H9 (cell line): ENCODE results near the gene FYCO1. TPM values are rescaled to one million over a fixed set of nuclear protein-coding genes. Genes with fewer than 3 reads are reported as not detected.

Experiments used
- DNase-seq: peaks from one replicate; pipeline ENCODE4 v3.0.0-alpha.2; 2017
- H2AFZ ChIP-seq: one replicate; pipeline ENCODE4 v1.6.1; 2013; ENCODE audit warnings: mild to moderate bottlenecking, low read length, control low read depth, moderate library complexity
- H2AK5ac ChIP-seq: 2 replicates; pipeline ENCODE4 v1.6.1; 2013; ENCODE audit warnings: low read length, control low read depth, mixed read lengths; ENCODE audit not compliant: insufficient read length
- H2BK120ac ChIP-seq: one replicate; pipeline ENCODE4 v1.6.1; 2013; ENCODE audit warnings: low read depth, mild to moderate bottlenecking, low read length, control low read depth, inconsistent platforms; ENCODE audit not compliant: poor library complexity, severe bottlenecking
- H2BK12ac ChIP-seq: 2 replicates; pipeline ENCODE4 v1.6.1; 2013; ENCODE audit warnings: low read length, control low read depth, mixed read lengths, low read depth; ENCODE audit not compliant: insufficient read length
- H2BK15ac ChIP-seq: 2 replicates; pipeline ENCODE4 v1.6.1; 2013; ENCODE audit warnings: low read depth, low read length, control low read depth
- H2BK20ac ChIP-seq: one replicate; pipeline ENCODE4 v1.6.1; 2013; ENCODE audit warnings: low read depth, mild to moderate bottlenecking, low read length, control low read depth, inconsistent platforms; ENCODE audit not compliant: poor library complexity, severe bottlenecking
- H2BK5ac ChIP-seq: 2 replicates; pipeline ENCODE4 v1.6.1; 2013; ENCODE audit warnings: low read length, control low read depth, mixed read lengths; ENCODE audit not compliant: insufficient read length
- H3K14ac ChIP-seq: 2 replicates; pipeline ENCODE4 v1.6.1; 2013; ENCODE audit warnings: low read length, control low read depth; ENCODE audit not compliant: insufficient read depth
- H3K18ac ChIP-seq: 2 replicates; pipeline ENCODE4 v1.6.1; 2013; ENCODE audit warnings: low read depth, mild to moderate bottlenecking, mixed read lengths, low read length, control low read depth; ENCODE audit not compliant: insufficient read length
- H3K23ac ChIP-seq: 2 replicates; pipeline ENCODE4 v1.6.1; 2013; ENCODE audit warnings: low read length, control low read depth, mixed read lengths, low read depth; ENCODE audit not compliant: insufficient read length
- H3K23me2 ChIP-seq: 2 replicates; pipeline ENCODE4 v1.6.1; 2013; ENCODE audit warnings: low read depth, mild to moderate bottlenecking, mixed read lengths, low read length, control low read depth; ENCODE audit not compliant: insufficient read length, poor library complexity, severe bottlenecking
- H3K27ac ChIP-seq: 2 replicates; pipeline ENCODE4 v1.5.1; 2013; ENCODE audit warnings: low read length, control low read depth, mixed read lengths, low read depth; ENCODE audit not compliant: insufficient read length
- H3K27me3 ChIP-seq: 2 replicates; pipeline ENCODE4 v1.6.1; 2013; ENCODE audit warnings: low read length, control low read depth, inconsistent platforms; ENCODE audit not compliant: insufficient read depth
- H3K4ac ChIP-seq: 2 replicates; pipeline ENCODE4 v1.6.1; 2013; ENCODE audit warnings: low read depth, mild to moderate bottlenecking, control low read depth, inconsistent platforms, low read length, moderate library complexity
- H3K4me1 ChIP-seq: 2 replicates; pipeline ENCODE4 v1.6.1; 2013; ENCODE audit warnings: low read length, control low read depth, inconsistent platforms; ENCODE audit not compliant: insufficient read depth
- H3K4me2 ChIP-seq: 2 replicates; pipeline ENCODE4 v1.6.1; 2013; ENCODE audit warnings: low read length, control low read depth, mixed read lengths; ENCODE audit not compliant: insufficient read length, insufficient read depth
- H3K56ac ChIP-seq: 2 replicates; pipeline ENCODE4 v1.6.1; 2013; ENCODE audit warnings: low read depth, mild to moderate bottlenecking, mixed read lengths, low read length, control low read depth; ENCODE audit not compliant: insufficient read length
- H3K79me1 ChIP-seq: 2 replicates; pipeline ENCODE4 v1.6.1; 2013; ENCODE audit warnings: low read depth, mild to moderate bottlenecking, moderate library complexity, low read length, control low read depth, inconsistent platforms; ENCODE audit not compliant: insufficient read depth, poor library complexity, severe bottlenecking
- H3K79me2 ChIP-seq: 2 replicates; pipeline ENCODE4 v1.6.1; 2013; ENCODE audit warnings: low read length, control low read depth, inconsistent platforms; ENCODE audit not compliant: insufficient read depth
- H3K9ac ChIP-seq: 2 replicates; pipeline ENCODE4 v1.6.1; 2013; ENCODE audit warnings: low read length, control low read depth, mixed read lengths; ENCODE audit not compliant: insufficient read length; ENCODE audit errors: extremely low read depth
- H3K9me3 ChIP-seq: one replicate; pipeline ENCODE4 v1.6.1; 2013; ENCODE audit warnings: low read depth, low read length, inconsistent platforms; ENCODE audit not compliant: control insufficient read depth
- H3T11ph ChIP-seq: one replicate; pipeline ENCODE4 v1.6.1; 2013; ENCODE audit warnings: mild to moderate bottlenecking, low read length, control low read depth, inconsistent platforms
- H4K20me1 ChIP-seq: one replicate; pipeline ENCODE4 v1.6.1; 2013; ENCODE audit not compliant: control insufficient read depth, insufficient read length, insufficient read depth
- H4K5ac ChIP-seq: 2 replicates; pipeline ENCODE4 v1.6.1; 2013; ENCODE audit warnings: low read depth, mild to moderate bottlenecking, mixed read lengths, low read length, control low read depth; ENCODE audit not compliant: insufficient read length
- H4K8ac ChIP-seq: replicated peaks from 2 replicates; pipeline ENCODE4 v1.6.1; 2013; ENCODE audit warnings: low read length, control low read depth, mixed read lengths, low read depth; ENCODE audit not compliant: insufficient read length
- H4K91ac ChIP-seq: 2 replicates; pipeline ENCODE4 v1.6.1; 2013; ENCODE audit warnings: low read depth, mild to moderate bottlenecking, moderate library complexity, mixed read lengths, low read length, control low read depth; ENCODE audit not compliant: insufficient read length
- H3K27ac Mint-ChIP-seq, 3 experiments: 2 replicates in 2 of 3; 3 replicates in 1 of 3; pipeline ENCODE4 v1.8.0; 2020 to 2021; ENCODE audit warnings: mixed read lengths in 3 of 3, mild to moderate bottlenecking in 1 of 3, moderate library complexity in 1 of 3
- H3K27me3 Mint-ChIP-seq: 2 replicates; pipeline ENCODE4 v1.8.0; 2021; ENCODE audit warnings: low read depth, mild to moderate bottlenecking, moderate library complexity, mixed read lengths
- H3K36me3 Mint-ChIP-seq, 3 experiments: 2 replicates in 2 of 3; 3 replicates in 1 of 3; pipeline ENCODE4 v1.8.0; 2020 to 2021; ENCODE audit warnings: low read depth in 3 of 3, mixed read lengths in 3 of 3; ENCODE audit not compliant: insufficient read depth in 1 of 3
- H3K4me1 Mint-ChIP-seq, 2 experiments: 2 replicates each; pipeline ENCODE4 v1.8.0; 2020; ENCODE audit warnings: mixed read lengths in 2 of 2
- H3K4me3 Mint-ChIP-seq, 2 experiments: 2 replicates in 1 of 2; 3 replicates in 1 of 2; pipeline ENCODE4 v1.8.0; 2020 to 2021; ENCODE audit warnings: mild to moderate bottlenecking in 2 of 2, mixed read lengths in 2 of 2, moderate library complexity in 1 of 2
- H3K9me3 Mint-ChIP-seq, 2 experiments: 2 replicates in 1 of 2; 3 replicates in 1 of 2; pipeline ENCODE4 v1.8.0; 2020; ENCODE audit warnings: mild to moderate bottlenecking in 2 of 2, mixed read lengths in 2 of 2, moderate library complexity in 1 of 2
- CTCF ChIP-seq: fragments of 200-600 bp; sonication (generic); conservative IDR thresholded peaks from 3 replicates; pipeline ENCODE4 v1.8.0; 2021; ENCODE audit warnings: antibody characterized with exemption, mild to moderate bottlenecking
- WGBS: extraction: QIAGEN DNeasy Blood & Tissue Kit; methylation state at CpG from one replicate; pipeline ENCODE4 v1.1.7; 2013; ENCODE audit warnings: missing lambda C conversion rate, low lambda C conversion rate, mixed read lengths; ENCODE audit not compliant: insufficient read length; ENCODE audit errors: extremely low coverage; 5-methylcytosine and 5-hydroxymethylcytosine counted together
- total RNA-seq: library from RNA; stranded (reverse); gene quantifications from 2 replicates; pipeline ENCODE4 v1.2.1, GENCODE V29; 2021

FYCO1 gene
- total RNA-seq, 1 experiment from 2014 or later = 10.4 TPM

DNA sequence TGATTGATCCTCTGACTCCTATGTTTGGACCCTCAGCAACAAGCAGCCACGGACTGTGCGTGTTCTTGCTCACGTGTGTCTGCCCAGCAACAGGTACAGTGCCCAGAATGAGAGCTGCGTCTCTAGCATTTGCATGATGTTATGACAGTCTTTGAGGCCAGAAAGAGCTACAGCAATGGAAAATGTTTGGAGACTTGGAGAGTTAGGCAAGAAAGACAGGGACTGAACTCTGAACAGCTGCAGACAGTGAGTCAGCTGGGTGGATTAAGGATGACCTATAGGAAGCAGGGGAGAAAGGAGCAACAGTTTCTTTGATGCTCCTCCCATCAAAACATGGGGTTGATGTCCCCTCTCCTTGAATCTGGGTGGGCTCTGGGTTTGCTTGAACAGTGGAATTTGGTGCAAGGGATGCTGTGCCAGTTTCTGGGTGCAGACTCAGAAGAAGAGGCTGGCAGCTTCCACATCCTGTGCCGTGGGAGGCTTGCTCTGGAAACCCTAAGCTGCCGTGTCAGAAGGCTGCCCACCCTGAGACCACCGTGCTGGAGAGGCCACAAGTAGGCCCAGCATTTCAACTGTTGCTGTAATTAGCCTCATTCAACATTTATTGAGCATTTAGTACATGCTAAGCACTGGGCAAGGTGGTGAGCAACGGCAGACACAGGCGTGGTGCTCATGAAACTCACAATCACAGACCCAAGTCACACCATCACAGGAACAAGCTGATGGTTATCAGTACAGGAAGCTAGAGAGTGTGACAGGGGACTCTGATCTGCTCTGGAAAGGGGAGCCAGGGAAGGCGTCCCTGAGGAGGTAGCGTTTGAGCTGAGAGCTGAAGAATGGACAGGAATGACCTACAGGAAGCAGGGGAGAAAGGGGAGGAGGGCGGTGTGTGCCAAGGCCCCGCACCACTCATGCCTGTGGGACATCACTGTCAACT is 87.6 kb downstream of the FYCO1 start:
- H2AFZ ChIP-seq = no peak overlapping the region

More for the DNA sequence above, 87.6 kb downstream of the FYCO1 start:
- Mint-ChIP-seq H3K9me3 (no peaks in the 10 kb centered on the region), H3K27ac (no peak overlapping the region; a peak in 1 of 7 replicates), H3K36me3 (no peaks in the 10 kb centered on the region; a peak in 1 of 7 replicates), H3K4me1 (peaks cover 0 to 2% of the 10 kb centered on the region in 2 experiments; a peak in 1 of 4 replicates), H3K27me3 (peaks cover 6% of the 10 kb centered on the region), H3K4me3 (no peak overlapping the region)
- no peak overlapping the region for H2BK120ac ChIP-seq
- H3K23me2 ChIP-seq = no peaks in the 10 kb centered on the region
- no peak overlapping the region for H3K9ac ChIP-seq
- no peaks in the 10 kb centered on the region for H3K27me3 ChIP-seq
- no peaks in the 10 kb centered on the region for H4K20me1 ChIP-seq
- no peak overlapping the region for H2BK15ac ChIP-seq
- TF ChIP-seq CTCF = no peak
- H3K4me1 ChIP-seq = no peaks in the 10 kb centered on the region
- H3K79me2 ChIP-seq = no peaks in the 10 kb centered on the region
- H2BK5ac ChIP-seq = no peak overlapping the region
- no peak overlapping the region for H3T11ph ChIP-seq
- H3K56ac ChIP-seq = no peak overlapping the region
- no peak overlapping the region for H3K27ac ChIP-seq
- no peak overlapping the region for H3K4me2 ChIP-seq
- H4K5ac ChIP-seq = no peak overlapping the region
- no peaks in the 10 kb centered on the region for H3K9me3 ChIP-seq
- no peak overlapping the region for H2AK5ac ChIP-seq
- no peak overlapping the region for H3K23ac ChIP-seq
- no peak overlapping the region for H2BK12ac ChIP-seq
- H2BK20ac ChIP-seq = no peak overlapping the region
- H3K4ac ChIP-seq = no peak overlapping the region
- H3K79me1 ChIP-seq = no peaks in the 10 kb centered on the region
- no peak overlapping the region for H4K8ac ChIP-seq
- no peak for DNase-seq
- H4K91ac ChIP-seq = no peak overlapping the region
- H3K18ac ChIP-seq = no peak overlapping the region
- no CpG with 5 or more reads among the region's 13 CpGs for WGBS
- no peak overlapping the region for H3K14ac ChIP-seq
